TTC549 (cell line): Measurements from ENCODE around the gene NUDT16L1.

Experiments used
- FAIRE-seq: peaks from 2 replicates; lab custom pipeline; 2012; peaks lifted over from hg19 to GRCh38; lab: Jason Lieb, UNC

The NUDT16L1 gene

DNA sequence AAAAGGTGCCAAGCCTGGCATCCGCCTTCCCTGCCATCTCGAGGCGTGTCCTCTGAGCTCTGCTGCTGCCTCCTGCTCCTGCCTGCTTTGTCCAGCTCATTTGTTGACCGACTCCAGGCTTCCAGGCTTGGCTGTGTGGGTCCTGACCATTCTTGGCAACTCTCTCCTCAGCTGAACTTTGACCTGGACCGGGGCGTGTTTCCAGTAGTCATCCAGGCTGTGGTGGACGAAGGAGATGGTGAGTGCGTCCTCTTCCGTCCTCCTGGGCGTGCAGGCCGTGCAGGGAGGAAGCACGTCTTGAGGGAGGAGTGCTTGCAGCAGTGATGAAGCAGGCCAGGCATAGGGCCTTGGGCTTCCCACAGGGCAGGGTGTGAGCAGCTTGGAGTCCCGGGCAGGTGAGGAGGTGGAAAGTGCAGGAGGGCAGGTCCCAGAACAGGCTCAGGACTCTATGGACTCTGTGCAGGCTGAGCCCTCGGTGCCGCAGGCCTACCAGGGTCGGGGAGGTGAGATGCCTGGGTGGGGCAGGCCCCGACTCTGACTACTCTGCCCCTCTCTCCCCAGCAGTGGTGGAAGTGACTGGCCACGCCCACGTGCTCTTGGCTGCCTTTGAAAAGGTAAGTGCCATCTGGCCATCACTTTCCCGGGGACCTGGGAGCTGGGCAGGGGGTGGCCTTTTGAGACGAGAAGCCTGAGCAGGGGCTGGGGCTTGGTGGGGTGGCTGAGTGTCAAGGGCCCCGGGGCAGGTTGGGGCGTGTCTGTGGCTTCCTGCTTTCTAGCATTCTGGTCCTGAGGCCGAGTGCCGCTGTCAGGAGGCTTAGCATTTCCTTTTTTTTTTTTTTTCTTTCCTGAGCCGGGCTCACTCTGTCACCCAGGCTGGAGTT is 28.6 kb upstream of the NUDT16L1 start:
- no peak for FAIRE-seq

- no peak for FAIRE-seq
Measured at GRCh38 chr16:4666537-4667202, 26.7 kb upstream of the NUDT16L1 start.

GRCh38 chr16:4667203-4667963 is 26.0 kb upstream of the NUDT16L1 start:
- no peak for FAIRE-seq

DNA sequence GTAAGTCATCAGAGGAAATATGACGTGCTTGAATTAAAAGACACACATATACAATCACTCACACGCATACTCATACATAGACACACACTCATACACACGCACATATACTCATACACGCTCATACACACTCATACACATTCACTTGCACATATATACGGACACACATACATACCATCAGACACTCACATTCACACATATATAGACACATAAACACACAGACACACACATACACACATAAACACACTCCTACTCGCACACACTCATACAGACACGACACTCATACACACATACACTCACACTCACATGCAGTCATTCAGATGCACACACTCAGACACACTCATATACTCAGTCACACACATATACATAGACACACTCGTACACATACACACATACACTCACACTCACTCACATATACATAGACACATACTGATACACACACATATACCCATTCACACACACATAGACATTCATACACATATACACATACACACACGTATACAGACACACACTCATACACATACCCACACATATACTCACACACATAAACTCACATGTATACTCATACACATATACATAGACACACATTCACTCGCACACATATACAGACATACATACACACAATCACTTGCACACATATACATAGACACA is 24.9 kb upstream of the NUDT16L1 start:
- no peak for FAIRE-seq

GRCh38 chr16:4673387-4674046 is 19.8 kb upstream of the NUDT16L1 start:
- no peak for FAIRE-seq

DNA sequence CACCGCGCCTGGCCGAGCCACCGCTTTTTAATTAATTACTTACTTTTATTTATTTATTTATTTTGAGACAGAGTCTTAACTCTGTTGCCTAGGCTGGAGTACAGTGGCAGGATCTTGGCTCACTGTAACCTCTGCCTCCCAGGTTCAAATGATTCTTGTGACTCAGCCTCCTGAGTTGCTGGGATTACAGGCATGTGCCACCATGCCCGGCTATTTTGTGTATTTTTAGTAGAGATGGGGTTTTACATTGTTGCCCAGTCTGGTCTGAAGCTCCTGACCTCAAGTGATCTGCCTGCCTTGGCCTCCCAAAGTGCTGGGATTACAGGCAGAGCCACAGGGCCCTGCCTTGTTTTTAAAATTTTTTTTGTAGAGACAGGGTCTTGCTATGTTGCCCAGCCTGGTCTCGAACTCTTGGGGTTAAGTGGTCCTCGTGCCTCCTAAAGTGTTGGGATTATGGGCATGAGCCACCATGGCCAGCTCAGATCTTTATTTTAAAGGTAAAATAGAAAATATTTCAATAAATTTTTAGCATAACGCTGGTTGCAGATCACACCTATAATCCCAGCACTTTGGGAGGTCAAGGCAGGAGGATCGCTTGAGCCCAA is 18.3 kb upstream of the NUDT16L1 start:
- FAIRE-seq, result no peak

DNA sequence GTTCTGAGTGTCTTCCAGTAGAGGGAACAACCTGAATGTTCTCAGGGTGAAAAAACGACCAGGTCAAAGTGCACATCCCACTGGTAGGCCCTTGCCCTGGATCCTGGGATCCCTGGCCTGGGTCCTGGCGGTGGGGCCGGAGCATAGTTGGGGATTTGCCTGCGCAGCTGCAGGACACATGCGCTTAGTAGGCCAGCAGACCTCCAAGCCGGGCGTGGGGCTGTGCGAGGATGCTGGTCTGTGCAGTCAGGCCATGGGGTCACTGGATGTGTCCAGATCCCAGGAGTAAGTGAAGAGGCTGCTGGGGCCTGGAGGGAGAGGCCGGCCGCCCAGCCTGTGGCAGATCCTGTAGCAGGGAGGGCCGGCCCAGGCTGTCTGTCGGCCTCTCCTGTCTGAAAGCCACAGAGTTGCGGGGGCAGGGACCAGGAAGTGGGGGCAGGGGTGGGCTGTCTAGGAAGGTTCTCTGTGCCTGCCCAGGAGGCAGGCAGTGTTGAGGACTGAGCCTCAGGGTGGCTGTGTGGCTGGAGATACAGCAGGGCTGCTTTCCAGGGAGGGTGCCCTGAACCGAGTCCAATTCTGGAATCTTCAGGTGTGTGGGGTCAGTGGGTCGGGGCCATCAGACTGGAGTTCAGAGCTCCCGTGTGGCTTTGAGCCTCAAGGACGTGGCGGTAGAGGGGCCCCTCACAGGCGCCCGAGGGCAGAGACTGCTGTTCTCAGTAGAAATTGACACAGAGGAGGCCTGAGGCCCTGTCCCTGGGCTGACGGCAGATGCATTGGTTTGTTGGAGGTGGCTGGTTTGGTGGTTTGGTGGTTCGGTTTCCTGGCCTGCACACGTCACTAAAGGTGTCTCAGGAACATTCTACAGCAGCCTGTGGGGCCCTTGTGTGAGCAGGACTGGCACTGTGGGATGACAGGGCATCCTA is 17.2 kb upstream of the NUDT16L1 start:
- no peak for FAIRE-seq

DNA sequence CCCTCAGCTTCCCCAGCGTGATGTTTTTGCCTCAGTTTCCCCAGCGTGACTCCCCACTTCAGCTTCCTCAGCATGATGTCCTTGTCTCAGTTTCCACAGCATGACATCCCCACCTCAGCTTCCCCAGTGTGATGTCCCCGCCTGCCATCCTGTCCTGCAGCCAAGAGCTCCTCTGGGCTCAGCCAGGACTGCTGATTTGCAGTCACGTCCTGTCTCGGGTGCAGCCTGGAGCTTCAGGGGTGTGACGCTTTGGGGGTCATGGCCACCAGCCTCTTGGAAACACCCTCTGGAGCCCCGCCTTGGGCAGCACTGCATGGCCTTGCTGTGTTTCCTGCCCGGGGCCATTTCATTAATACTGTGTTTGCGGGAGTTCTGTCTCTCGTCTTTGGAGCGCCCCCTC is 16.5 kb upstream of the NUDT16L1 start:
- FAIRE-seq, result no peak

GRCh38 chr16:4677390-4677789 is 16.0 kb upstream of the NUDT16L1 start:
- no peak for FAIRE-seq

- FAIRE-seq, result no peak
Measured at GRCh38 chr16:4677994-4678393, 15.4 kb upstream of the NUDT16L1 start.

- no peak for FAIRE-seq
Measured at GRCh38 chr16:4678596-4678995, 14.8 kb upstream of the NUDT16L1 start.

- no peak for FAIRE-seq
Measured at GRCh38 chr16:4679156-4679849, 14.1 kb upstream of the NUDT16L1 start.

DNA sequence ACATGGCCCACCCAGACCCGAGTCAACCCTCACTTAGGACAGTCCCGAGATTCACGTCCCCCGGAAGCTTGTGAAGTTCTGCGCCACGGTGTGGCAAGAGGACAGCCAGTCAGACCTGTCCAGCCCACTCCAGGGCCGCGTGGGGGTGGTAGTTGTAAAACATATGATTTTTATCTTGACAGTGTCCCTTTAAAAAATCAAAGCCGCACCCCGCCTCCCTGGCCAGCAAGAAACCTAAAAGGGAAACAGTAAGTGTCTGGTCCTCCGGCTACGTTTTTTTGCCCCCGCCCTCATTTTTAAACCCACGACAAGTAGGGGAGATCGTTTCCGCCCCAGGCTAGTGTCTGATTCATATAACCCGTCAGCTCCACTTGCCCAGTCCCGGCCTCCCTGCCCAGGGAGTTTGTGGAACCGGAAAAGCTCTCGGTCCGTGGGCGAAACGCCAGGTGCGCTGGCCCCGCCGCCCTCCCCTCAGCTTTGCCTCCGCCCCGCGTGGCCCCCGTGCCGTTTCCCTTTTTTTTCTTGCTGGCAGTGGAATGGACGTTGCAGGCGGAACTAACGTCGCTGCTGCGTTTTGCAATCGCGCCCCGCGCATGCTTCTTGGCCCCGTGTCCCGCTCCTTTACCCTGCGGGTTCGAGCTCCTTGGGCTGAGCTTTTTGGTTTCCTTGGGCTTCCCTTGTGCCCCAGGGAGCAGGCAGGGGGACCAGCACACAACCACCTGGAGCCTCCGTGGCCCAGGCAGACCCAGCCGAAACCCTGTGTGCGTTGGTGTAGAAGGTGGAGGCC is 13.3 kb upstream of the NUDT16L1 start:
- no peak for FAIRE-seq

DNA sequence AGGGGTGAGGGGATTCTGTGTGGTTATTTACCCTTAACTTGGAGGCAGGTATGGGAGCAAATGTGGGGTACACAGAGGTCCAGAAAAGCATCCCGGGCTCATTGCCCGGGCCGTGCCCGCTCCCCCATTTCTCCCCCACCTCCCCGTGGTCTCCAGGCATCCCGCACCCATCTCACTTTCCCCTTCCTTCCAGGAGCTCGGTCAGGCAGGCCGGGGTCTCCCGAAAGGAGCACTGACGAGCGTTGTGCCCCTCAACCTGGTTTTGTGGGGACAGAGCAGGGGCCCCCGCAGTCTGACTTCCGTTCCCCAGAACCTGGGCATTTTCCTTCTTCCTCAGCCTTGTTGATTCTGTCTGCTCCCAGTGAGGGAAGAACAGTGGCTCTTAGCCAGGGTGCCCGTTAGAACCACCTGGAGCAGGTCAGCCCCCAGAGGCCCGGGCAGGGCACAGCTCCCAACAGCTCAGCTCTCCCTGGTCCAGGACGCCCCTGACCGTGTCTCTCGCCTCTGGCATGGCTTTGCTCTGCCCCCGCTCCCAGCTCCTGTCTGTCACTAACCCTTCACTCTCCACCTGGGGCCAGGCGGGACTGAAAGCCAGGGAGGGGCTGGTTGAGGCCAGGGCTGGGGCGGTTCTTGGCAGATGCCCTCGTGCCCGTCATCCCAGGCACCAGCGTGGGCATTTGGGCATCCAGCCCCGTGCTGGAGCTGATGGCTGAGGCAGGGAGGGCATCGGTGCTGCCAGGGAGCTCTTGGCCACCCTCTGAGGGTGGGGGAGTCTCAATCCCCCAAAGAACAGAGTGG is 12.5 kb upstream of the NUDT16L1 start:
- no peak for FAIRE-seq

DNA sequence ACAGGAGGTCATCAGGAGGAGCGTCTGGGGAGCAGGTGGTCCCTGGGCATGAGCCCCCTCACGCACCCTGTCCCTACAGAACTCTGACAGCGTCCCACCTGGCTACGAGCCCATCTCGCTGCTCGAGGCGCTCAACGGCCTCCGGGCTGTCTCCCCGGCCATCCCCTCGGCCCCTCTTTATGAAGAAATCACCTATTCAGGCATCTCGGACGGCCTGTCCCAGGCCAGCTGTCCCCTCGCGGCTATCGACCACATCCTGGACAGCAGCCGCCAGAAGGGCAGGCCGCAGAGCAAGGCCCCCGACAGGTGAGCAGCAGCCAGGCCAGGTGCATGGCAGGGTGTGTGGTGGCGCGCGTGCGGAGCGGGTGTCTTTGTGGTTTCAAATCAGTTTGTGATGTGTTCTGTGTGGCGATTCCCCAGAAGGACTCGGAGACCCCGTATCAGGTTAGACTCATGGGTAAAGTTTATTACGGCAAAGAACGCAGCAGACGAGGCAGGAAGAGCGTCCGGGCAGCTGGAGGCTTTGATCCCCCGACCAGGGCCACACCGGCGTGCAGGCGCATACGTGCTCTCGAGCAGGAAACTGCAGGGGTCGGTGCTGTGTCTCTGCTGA is 11.8 kb upstream of the NUDT16L1 start:
- no peak for FAIRE-seq

GRCh38 chr16:4682084-4682591 is 11.2 kb upstream of the NUDT16L1 start:
- FAIRE-seq, result no peak

DNA sequence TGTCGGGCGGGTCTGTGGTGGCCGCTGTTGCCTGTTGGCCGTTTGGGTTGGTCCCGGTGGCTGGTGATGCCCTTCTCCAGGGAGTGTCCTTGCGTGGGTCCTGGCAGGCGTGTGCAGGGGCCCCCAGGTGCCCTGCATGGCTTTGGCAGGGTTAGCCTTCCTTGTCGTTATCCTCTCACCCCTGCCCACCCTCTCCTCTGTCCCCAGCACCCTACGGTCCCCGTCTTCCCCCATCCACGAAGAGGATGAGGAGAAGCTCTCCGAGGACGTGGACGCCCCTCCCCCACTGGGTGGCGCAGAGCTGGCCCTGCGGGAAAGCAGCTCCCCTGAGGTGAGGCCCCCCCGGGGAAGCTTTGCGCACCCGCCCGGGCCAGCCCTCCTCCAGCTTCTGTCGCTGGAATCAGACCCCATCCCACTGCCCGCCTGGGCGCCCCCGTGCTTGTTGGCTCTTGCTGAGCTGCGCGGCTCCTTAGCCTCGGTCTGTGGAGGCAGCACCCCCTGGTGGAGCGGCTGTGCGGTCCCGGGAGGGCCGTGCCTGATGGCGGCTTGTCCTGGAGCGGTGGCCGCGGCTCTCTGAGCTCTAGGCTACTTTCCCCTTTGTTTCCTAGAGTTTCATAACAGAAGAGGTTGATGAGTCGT is 10.6 kb upstream of the NUDT16L1 start:
- no peak for FAIRE-seq
